HG03558 (cell line): ENCODE results near the gene METRNL.

Experiments used
- ATAC-seq: cut with Tn5 transposase; IDR thresholded peaks from one replicate; pipeline ENCODE4 v1.9.1; 2021; ENCODE audit warnings: moderate number of reproducible peaks; ENCODE audit not compliant: unreplicated experiment; ENCODE audit errors: extremely low read depth

METRNL gene

DNA sequence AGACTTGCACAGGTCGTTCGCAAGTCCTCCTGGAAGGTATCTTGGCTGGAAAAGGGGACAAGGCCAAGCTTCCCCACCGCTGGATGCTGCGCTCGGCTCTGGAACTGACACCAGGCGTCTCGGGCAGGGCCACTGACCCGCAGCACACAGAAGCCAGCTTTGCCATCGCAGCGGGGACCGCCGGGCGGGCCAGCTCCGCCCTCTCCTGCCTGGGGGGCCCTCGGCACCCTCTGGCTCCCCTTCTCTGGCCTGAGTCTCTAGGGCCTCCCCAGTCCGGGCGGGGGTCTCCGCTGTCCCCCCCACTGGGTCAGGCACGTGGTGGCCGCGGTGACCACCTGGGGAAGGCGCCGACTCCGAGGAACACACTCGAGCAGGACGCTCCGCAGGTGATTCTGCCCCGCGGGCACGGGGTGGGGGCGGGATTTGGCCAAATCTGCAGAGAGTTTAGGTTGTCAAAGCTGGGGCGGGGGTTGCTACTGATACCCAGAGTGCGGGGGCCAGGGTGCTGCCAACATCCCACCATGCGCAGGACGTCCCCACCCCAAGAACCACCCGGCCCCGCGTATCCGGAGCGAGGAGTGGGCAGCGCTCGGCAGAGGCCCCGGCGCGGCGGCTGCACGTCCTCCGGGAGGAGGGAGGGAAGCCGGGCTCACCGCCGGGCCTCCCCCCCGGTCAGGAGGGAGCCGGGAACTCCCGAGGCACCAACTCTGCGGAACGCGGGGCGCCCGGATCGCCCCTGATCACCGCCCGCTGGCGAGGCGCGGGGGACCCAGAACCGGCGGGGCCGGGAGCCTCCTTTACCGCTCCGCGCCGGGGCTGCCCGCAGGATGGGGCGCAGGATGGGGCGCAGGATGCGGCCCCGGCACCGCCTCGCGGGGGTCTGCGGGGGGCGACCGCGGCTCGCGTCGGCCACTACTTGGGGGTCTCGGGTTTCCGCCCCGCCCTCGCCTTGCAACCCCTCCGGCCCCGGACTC, 744 bp upstream of the METRNL start:
- ATAC-seq: no peak

DNA sequence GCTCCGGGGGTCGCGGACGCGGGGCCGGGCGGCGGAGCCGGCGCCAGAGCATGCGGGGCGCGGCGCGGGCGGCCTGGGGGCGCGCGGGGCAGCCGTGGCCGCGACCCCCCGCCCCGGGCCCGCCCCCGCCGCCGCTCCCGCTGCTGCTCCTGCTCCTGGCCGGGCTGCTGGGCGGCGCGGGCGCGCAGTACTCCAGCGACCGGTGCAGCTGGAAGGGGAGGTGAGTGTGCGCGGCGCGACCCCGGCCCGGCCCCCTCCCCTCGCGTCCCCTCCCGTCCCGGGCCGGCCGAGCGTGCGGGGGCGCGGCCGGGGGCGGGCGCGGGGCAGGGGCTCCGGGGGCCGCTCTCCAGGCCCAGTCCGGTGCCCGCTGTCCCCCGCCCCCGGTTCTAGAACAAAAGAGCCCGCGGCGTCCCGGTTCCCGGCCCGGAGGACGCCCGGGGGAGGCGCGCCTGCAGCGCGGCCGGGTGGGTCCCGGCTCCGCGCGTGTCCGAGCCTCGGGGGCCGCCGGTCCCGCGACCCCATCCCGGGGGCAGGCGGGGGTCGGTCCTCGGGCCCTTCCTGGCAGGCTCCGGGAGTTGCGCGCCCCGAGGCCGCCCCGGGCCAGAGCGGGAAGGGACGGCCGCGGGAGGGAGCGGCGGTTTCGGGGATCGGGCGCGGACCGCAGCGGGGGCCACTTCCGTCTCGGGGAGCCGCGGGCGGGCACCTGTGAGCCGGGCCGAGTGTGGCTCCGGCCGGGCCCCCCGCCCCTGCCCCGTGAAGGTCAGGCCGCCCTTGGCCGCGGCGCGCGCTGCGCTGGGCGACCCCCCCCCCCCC, 563 bp downstream of the METRNL start:
- no peak for ATAC-seq

DNA sequence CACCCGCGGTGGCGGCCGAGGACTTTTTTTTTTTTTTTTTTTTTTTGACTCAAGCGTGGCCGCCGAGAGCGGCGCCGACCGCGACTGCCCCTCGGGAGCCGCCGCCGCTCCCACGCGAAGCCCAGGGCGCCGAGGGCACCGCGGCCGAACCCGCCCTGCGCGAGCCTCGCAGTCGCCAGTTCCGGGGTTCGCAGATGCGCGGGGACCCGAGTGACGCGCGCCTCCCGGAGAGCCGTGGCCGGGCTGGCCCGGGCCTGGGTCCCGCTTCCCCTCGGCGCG, 1.1 kb downstream of the METRNL start:
- no peak for ATAC-seq

DNA sequence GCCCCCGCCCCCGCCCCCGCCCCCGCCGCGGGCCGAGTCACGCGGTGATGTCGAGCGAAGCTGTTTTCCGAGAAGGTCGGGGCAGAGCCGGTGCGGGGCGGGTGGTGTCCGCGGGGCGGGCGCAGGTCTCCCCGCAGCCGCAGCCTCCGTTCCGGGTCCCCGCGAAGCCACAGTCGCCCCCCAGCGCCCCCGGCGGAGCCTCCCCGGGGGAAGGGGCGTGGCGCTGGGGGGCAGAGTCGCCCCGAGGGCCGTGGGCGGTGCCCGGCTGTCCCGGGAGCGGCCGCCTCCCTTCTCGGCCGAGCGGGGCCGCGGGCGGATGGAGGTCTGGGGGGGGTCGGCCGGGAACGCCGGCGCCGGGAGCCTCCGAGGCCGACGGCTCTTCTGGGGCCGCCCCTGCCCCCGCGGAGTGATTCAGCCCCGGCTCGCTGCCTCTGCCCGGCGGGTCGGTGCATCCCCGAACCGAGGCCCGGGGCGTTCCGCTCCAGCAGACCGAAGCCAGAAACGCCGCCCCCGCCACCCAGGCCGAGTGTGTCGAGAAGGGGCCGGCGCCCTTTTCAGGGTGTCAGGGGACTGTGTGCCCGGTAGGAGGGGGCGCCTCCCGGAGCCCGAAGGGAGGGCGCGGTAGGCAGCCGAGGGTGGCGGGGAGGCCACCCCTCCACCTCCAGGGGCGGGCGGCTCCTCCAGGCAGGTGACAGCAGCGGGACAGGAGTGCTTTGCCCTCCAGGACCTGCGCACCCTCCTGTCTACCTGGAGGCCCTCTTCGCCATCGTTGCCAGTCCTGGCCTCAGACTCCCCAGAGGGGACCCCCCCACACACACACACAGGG, 1.7 kb downstream of the METRNL start:
- no peak for ATAC-seq

DNA sequence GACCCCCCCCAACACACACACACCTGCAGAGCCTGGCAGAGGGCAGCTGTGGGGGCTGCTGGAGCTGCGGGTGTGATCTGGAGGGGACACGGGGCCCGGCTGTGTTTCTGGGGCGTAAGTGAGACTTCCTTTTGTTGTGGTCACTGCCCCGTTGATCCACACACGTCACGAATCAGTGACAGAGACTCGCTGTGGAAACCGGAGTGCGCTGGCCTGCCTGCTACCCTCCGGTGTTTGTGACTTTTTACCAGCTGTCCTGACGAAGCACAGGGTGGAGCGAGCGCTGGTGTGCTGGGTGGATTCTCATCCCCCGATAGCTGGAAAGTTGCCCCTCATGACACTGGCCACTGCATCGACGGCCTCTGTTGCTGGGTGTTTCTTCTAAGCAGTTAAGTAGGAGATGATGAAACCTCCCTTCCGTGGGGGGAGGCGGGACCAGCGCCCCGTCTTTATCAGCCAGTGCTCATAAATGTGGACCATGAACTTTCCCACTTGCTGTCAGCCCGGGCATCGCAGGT, 2.3 kb downstream of the METRNL start:
- ATAC-seq: no peak

DNA sequence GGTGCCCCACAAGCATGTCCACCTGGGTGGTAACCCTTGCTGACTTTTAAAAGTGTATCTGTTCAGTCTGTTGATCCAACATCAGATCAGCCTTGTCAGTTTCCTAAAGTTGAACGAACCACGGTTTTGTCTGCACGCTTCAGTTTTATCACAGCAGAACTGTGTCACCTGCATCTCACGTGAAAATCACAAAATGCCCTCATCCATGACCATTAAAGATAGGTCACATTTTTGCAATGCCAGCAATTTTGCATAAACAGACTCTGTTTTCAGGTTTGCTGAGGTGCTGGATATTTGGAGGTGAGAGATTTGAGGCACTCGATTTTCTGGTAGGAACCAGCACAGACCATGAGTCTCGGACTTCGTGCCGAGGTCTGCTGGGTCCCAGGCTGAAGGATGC, 3.0 kb downstream of the METRNL start:
- no peak for ATAC-seq

DNA sequence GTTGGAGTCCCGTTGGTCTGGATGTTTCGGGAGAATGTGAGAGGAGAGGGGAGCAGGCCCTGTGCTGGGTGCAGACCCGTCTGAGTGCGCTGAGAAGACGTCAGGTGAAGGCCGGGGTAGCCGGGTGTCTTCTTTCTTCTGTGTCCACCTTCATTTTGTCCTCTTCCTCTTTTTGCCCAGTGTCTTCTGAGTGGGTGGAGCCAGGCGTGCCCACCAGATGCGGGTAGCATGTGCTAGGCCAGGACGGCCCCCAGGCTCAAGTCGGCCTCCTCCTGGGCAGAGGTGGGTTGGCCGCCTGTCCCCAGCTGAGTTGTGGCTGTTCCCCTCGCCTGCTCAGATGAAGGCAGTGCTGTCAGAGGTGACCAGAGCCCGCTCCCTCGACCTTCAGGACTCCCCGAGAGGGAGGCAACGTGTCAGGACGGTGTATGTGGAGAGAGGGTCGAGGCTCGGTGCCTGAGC, 3.5 kb downstream of the METRNL start:
- ATAC-seq: no peak

DNA sequence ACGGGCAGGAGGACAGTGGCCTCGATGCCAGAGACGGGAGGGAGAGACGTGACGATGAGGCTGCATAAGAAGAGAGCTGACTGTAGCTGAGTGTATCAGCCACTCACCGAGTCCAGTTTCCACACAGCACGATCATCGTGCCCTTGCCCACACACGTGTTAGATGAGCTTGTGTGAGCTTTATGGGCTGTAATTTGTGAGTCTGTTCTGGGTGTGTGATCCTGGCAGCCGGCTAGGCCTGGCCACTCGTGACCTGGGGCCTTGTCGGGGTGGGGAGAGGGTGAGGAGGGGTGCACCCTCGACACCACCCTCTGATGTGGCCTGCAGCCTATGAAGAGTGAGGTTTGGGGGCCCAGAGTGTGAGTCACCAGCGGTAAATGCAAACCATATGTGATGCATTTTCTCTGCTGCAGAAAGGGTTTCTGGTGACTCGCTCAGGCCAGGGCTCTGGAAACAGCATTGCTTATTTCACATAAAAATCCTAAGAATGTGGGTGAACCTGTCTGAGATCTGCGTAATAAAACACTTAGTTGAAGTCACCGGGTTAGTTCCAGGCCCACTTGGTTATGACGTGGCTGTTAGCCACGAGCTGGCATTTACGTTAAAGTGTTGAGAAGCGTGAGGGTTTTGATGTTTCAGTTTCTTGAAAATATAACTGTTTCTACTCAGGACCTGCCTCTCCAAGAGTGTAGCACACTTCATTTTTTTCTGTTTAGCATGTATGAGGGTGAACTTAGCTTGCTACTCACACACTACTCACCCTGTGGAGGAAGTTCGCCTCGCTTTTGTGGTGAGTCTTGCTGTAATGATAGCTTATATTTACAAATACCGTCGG, 4.2 kb downstream of the METRNL start:
- ATAC-seq: no peak

DNA sequence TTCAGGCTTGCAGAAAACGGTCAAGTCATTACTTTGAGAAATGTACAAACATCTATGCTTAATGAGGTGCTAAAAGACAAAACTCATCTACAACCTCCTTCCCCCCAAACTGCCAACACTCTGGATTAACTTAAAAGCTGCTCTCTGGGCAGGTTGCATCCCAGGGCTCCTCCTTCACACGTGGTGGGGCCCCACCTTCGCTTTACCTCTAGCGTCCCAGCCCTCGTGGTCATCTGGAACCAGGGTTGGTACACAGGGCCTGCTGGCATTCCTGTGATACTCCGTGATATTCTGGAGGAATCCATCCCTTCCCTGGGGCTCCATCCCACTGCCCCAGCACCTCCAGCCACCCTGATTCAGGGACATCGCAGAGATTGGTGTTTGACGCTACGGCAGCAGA, 4.8 kb downstream of the METRNL start:
- ATAC-seq: no peak

DNA sequence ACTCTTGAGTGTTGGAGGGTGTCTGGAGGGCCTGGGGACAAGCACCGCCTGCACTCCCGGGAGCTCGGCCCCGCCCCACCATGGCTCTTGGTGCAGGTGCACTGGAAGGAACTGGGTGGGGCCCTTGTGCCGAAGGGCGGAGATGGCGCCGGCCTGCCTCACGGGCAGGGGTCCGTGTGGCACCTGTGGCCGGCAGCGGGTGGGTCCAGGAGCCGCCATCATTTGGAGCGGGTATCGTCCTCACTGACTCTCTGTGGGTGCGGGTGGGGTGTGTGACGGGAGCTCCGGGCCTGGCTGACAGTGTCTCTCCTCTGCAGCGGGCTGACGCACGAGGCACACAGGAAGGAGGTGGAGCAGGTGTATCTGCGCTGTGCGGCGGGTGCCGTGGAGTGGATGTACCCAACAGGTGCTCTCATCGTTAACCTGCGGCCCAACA, 5.2 kb downstream of the METRNL start:
- no peak for ATAC-seq

DNA sequence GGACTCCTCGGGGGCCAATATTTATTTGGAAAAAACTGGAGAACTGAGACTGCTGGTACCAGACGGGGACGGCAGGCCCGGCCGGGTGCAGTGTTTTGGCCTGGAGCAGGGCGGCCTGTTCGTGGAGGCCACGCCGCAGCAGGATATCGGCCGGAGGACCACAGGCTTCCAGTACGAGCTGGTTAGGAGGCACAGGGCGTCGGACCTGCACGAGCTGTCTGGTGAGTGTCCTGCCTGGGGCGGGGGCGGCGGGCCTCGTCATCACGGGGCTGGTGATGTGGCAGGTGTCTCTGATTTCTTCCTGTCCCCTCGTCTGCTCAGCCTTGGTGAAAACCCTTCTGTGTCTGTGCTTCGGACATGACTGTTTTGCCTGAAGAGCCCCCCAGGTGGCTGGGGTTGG, 5.7 kb downstream of the METRNL start:
- ATAC-seq: no peak

DNA sequence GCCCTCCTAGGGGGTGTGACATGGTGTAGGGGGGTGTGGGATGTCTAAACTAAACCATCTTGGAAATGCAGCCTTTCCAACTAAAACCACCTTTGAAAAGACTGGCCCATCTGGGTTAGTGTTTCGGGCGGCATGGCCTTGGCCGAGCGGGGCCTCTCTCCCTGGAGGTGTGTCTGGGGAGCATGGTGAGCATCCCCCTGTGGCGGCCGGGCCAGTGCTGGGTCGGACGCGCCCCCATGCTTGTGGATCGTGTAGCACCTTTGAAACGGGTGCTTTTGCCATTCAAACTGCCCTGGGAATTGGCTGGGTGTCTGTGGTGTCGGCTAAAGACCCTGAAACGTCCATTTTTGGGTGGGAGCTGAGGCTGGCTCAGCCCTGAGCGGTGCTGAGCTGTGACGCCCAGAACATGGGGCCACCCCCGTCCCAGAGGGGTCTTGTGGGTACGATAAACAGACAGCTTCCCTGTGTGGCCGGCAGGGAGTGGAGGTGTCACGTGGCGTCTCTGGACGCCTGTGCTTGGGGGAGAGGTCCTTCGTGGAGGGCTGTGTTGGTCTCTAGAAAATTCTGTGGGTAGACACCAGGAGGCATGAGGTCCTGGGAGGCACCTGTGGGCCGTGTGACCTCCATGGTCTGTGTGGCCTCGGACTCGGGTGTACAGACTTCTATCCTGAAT, 6.3 kb downstream of the METRNL start:
- no peak for ATAC-seq

DNA sequence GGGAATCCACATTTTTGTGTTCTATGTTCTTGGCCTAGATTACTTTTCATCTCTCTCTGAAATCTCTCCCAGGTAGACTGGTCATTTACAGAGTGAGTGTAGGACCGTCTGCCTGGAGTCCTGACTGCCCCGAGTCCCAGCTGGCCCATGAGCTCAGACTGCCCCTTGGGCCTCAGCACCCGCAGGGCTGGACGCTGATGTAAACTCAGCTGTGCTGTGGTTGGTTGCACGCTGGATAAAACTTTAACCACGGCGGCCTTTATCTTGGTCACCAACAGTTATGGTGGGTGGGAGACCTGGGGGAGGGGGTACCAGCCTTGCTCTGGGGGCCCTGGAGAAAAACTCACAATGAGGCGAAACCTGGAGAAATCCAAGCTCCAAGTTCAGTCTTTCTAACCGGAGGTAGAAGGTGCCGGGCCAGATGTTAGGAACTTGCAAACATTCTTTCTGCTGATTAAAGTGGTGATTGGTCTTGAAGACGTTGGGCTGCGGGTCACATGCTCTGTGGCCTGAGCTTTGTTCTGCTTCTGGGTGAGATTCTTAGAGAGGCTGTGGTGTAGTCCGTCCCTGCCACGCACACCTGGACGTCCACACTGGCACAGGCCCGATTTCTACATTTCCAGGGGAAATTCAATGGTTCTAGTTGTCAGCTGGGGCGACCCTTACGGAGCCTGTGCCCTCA, 6.9 kb downstream of the METRNL start:
- ATAC-seq: no peak

DNA sequence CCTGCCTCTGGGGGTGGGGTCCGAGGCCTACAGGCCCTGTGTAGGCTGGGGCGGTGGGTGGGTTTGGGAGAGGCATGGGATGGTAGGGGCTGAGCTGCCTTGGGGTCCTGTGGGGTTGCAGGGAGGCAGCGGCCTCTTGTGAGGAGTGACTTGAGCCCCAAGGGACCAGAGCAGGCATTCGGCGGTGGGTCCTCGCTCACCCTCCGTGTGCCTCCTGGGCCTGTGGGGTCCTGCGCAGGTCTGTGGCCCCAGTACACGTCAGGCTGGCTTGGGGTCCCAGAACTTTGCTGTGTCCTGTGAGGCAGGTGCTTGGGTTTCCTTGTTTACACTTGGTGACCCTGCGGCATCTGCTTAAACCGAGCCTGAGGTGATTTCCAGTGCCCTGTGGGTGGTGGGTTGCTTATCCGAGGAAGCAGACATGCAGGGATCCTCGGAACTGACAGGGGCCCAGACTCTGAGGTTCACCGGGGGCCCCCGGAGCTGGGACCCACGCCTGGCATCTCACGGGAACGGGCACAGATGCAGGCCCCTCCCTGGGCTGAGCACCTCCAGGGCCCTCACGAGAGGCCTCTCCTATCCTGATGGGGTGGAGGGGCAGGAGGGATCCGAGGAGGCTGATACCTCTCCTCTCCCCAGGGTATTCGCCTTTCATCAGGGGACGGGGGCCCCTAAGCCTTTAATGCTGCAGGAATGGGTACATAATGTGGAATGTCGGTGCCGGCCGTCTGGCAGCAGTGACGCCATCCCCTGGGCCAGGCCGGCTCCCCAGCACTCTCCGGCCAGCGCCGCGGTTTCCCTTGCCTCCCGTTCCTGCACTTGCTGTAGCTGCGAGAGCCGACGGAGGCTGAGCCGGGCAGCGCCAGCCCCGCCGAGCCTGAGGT, 7.7 kb downstream of the METRNL start:
- ATAC-seq: no peak

DNA sequence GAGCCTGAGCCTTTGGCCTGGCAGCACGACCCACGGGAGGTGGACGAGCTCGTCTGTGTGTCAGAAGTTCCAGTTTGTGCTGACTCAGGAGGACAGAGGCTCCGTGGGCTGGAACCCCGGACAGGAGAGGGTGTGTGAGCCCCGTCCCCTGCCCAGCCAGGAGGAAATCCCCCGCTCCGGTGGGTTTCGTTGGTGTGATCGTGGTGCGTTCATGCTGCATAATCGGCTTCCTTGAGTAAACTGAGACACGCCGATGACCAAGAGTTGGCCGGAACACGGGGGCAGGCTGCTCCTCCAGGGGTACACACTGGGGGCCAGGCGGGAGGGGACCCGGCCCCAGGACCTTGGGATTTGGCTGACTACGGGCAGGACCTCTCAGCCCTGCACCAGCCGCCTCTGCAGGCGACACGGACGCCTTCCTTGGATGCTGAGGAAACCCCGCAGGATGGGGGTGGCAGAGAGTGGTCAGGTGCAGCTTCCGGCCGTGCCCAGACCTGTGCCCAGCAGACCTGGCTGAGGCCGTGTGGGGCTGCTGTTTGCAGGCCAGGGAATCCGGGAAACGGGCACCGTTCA, 8.5 kb downstream of the METRNL start:
- no peak for ATAC-seq

DNA sequence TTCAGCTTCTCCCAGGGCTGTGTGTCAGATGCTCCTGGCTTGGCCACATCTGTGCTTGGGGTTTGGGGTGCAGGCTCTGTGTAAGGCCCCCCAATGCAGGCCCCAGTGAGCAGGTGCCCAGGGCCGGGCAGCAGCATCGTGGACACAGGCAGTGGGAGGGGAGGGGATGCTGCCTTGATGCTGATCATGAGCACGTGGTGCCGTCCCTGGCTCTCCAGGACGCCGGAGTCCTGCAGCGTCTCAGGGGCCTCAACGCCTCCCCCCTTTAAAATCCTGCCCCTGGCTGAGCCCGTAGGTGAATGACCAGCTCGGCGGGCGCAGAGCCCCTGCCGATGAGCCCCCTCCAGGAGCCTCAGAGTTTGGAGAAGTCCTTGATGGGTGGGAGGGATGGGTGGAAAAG, 9.0 kb downstream of the METRNL start:
- ATAC-seq: no peak

DNA sequence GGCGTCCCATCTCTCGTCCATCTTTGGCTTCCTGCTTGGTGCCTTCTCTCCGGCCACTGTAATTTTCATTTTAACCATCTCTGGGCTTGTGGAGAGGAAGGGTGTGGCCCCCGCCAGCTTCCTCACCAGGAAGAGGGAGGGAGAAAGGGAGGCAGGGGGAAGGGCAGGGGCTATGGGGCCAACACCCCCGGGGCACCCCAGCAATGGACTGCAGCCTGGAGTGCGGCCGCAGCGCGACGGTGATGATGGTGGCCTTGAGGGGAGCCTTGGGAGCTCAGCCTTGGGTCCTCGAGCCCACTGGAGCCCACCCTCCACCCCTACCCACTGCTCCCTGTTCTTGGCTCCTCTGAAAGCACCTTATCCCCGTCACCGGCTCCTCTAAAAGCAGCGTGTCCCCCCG, 9.5 kb downstream of the METRNL start:
- ATAC-seq: no peak
